RWPE1 (cell line): ENCODE results near the gene PXDN.

ENCODE experiments used
- CTCF ChIA-PET: fragments of 350-600 bp; sonication (Branson Sonifier 250); formaldehyde crosslinking; extraction: SDS; loops from one replicate; lab custom pipeline; 2021; lab: Yijun Ruan, JAX
- POLR2A ChIA-PET: fragments of 400-600 bp; formaldehyde crosslinking; extraction: SDS; loops from one replicate; lab custom pipeline; 2020; ENCODE audit warnings: antibody characterized with exemption; ENCODE audit not compliant: low non-redundant PET; lab: Yijun Ruan, JAX
- DNase-seq: peaks from one replicate; pipeline ENCODE4 v3.0.0; 2012; ENCODE audit warnings: low spot score
- H3K27ac ChIP-seq: fragments of 450-650 bp; 2 replicates; pipeline ENCODE4 v1.5.1; 2017
- TF ChIP-seq, protein P1 (sequence below): fragments of 450-650 bp; conservative IDR thresholded peaks from 2 replicates; pipeline ENCODE4 v1.5.1; 2017; ENCODE audit warnings: low read depth, mild to moderate bottlenecking

Gene PXDN

DNA sequence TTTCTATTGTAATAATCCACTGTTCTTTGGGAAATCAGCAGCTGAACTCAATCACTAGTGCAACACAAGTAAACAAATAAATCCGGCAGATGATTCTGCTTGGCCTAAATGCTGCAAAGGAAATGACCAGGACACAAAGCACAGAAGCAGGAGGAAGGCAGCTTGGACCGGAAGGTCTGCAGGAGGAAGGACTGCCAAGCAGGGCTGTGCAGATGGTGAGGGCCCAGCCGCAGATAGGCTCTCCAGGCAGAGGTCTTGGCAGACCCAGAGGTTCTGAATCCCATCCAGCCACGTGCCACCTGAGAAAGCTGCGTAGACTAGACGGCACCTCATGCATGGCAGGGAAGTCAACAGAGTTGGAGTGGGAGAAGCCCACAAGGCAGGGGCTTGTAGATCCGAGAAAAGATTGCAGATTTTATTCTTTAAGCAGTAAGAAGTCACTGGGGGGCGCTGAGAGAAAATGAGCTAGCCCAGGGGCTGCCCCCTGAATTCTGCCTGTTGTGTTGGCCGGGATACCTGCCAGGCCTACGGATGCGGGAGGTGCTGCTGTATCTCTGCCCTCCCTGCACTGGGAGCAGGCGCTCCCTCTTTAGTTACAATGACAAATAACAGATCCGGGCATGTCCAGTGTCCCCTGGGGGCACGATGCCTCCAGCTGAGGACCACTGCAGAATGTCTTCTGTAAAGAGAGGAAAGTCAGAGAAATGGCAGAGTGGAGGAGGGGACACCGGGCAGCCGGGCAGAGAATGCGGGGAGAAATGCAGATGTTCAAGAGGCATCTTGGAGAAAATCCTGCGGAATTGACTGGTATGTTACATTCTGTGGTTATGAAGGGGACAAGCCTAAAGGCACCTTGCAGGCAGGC is 153.5 kb downstream of the PXDN start:
- peak overlapping the region; percentile 17 for H3K27ac ChIP-seq
- DNase-seq, result no peak
- CTCF ChIA-PET, result no interaction called here
- POLR2A ChIA-PET, result no interaction called here
- TF ChIP-seq, protein P1, sequence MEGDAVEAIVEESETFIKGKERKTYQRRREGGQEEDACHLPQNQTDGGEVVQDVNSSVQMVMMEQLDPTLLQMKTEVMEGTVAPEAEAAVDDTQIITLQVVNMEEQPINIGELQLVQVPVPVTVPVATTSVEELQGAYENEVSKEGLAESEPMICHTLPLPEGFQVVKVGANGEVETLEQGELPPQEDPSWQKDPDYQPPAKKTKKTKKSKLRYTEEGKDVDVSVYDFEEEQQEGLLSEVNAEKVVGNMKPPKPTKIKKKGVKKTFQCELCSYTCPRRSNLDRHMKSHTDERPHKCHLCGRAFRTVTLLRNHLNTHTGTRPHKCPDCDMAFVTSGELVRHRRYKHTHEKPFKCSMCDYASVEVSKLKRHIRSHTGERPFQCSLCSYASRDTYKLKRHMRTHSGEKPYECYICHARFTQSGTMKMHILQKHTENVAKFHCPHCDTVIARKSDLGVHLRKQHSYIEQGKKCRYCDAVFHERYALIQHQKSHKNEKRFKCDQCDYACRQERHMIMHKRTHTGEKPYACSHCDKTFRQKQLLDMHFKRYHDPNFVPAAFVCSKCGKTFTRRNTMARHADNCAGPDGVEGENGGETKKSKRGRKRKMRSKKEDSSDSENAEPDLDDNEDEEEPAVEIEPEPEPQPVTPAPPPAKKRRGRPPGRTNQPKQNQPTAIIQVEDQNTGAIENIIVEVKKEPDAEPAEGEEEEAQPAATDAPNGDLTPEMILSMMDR, result no peak

DNA sequence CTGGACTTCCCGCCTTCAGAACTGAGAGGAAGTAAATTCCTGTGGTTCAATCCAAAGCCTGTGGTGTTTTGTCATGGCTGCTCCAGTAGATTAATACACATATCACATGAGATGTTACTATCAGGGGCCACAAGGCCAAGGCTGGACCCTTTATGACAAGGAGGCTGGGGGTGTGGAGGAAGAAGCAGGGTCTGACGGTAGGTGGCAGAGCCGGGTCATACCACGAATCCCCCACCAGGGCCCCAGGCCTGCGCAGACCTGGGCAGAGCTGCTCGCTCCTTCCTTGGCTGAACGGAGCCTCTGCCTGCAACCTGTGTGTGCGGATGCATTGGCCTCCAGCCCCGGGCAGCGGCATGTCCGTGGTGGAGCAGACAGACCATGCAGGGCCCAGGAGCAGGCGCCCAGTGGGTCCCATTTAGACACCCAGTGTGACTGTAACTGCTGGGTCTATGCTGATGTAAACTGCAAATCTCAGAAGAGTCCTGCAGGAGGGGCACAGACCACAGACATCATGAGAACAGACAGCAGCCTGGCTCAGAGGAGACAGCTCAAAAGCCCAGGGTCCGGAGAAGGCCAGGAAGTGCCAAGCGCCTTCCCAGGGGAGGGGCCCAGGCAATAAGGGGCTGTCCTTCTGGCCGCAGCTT is 155.2 kb downstream of the PXDN start:
- TF ChIP-seq, protein P1, result no peak
- DNase-seq, result no peak
- ChIA-PET CTCF (interaction anchor here (0.6 to 0.7 kb wide), 2 partner anchors 26 to 1124 kb away, joined by 3 to 5 read pairs; no protein-coding TSS in a partner anchor), POLR2A (no interaction called here)
- no peak overlapping the region for H3K27ac ChIP-seq

DNA sequence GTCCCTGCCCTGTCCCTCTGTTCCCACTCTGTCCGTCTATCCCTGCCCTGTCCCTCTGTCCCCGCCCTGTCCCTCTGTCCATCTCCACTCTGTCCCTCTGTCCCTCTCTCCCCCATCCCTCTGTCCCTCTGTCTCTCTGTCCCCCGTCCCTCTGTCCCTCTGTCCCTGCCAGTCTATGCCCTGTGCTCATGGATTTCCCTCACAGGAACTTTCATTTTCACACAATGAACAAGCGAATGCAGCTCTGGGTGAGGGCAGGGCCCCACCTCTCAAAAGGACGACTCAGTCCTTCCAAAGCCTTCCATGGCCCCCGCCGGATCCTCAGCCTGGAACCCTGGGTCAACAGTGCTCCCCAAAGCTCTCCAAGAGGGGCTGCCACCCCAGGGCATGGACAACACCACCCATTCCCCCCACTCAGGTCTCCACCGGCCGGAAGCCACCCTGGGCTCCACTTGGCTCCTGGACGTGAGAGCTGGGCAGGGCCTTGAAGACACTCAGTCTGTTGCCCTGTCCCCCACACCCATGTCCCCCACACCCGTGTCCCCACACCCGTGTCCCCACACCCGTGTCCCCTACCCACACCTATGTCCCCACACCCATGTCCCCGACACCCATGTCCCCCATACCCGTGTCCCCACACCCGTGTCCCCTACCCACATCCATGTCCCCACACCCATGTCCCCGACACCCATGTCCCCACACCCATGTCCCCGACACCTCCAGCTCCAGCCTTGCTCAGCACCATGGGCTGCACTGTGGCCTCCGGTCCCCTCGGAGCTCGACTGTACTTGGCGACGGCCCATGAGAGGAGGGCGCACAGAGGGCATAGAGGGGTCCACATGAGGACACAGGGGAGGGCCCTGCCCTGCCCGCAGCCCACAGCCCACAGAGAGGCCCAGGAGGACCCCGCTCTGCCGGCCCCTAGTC is 156.0 kb downstream of the PXDN start:
- TF ChIP-seq, protein P1, result no peak
- H3K27ac ChIP-seq, result no peak overlapping the region
- DNase-seq, result no peak
- ChIA-PET POLR2A (no interaction called here), CTCF (interaction anchor here (0.6 kb wide), 1 partner anchor 26 kb away, joined by 5 read pairs; no protein-coding TSS in a partner anchor)

DNA sequence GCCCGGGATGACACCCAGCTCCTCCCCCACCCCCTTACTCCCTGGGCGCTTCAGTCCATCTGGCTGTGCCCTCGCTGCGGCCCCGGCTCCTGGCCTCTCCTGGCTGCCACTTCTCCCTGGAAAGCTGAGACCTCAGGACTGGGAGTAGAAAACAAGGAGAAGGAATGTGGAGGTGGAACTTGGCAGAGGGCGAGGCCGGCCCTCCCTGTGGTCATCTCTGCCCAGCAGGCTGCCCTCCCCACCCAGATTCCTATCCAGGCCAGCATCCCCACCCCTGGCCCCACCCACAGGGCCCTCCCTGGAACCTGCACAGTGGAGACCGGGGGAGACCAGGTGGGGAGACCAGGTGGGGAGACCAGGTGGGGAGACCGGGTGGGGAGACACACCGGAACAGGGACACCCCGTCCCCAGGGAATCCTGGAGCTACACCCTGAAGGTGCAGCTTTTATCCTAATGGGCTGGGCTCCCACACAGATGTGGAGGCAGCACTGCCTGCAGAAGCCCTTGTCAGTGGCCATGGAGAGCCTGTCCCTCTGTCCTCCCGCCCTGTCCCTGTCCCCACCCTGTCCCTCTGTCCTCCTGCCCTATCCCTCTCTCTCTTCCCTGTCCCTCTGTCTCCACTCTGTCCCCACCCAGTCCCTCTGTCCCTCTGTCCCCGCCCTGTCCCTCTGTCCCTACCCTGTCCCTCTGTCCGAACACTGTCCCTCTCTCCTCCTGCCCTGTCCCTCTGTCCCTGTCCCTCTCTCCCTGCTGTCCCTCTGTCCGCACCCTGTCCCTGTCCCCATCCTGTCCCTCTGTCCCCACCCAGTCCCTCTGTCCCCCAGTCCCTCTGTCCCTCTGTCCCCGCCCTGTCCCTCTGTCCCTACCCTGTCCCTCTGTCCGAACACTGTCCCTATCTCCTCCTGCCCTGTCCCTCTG is 157.1 kb downstream of the PXDN start:
- H3K27ac ChIP-seq, result peak overlapping the region; percentile 52
- TF ChIP-seq, protein P1, result no peak
- CTCF ChIA-PET, result interaction anchor here (0.6 kb wide), 1 partner anchor 329 kb away, joined by 3 read pairs; no protein-coding TSS in a partner anchor

DNA sequence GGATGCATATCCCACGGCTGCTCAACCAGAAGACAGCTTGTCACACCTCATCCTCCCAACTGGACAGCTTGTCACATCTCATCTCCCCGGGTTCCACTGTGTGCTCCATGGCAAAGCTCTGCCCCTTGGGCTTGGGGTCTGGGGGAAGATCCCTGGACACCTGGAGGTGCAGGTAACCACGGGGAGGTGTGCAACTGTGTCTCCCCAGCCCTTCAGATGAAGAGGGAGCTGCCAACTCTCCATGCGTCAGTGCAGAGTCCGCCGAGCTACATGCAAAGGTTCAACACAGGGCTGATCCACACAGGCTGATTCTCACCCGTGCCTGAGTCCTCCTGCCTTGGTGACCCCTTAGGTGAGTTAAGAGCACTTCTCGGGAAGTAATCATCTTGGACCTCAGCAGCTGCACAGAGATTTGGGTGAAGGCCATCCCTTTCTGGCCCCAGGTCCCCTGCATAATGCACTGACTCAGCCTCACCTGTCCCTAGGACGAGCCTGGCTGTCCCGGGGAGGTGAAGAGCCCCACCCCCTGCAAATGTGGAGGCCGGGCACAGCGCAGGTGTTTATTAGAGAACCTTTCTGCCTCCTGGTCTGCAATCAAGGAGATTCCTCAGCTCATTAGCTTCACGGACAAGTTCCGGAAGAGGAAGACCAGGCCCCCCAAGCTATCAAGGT is 157.9 kb downstream of the PXDN start:
- TF ChIP-seq, protein P1, result no peak
- POLR2A ChIA-PET, result no interaction called here
- CTCF ChIA-PET, result interaction anchor here (0.6 to 0.9 kb wide), 4 partner anchors 35 to 328 kb away, joined by 3 to 6 read pairs (median 3); no protein-coding TSS in a partner anchor

More for the DNA sequence above, 157.1 kb downstream of the PXDN start:
- POLR2A ChIA-PET, result no interaction called here
- peak; percentile 36 for DNase-seq

More for the DNA sequence above, 157.9 kb downstream of the PXDN start:
- peak overlapping the region; percentile 52 for H3K27ac ChIP-seq
- no peak for DNase-seq
